Occipital lobe (tissue), 2 donors: ENCODE measurements around the gene IDUA. TPM values are rescaled to one million over a fixed set of nuclear protein-coding genes. Genes with fewer than 3 reads are reported as not detected.
A peak's percentile ranks its signal among the peaks of the same experiment; 100 is the strongest.
"Not testable (repeated sequence)": the region's sequence is repeated elsewhere in the genome, so short reads cannot be mapped to it uniquely, and the experiment has no call there.

Experiments used
- DNase-seq: peaks from one replicate; lab custom pipeline; 2025; lab: John Stamatoyannopoulos, UW
- total RNA-seq: library from RNA; depleted of rRNA; stranded (reverse); fragments of >200 nt; gene quantifications from one replicate; pipeline ENCODE4 v1.2.3, GENCODE V29; 2014

IDUA gene
- total RNA-seq, 1 donor from 2014 or later = 6.9 TPM

DNA sequence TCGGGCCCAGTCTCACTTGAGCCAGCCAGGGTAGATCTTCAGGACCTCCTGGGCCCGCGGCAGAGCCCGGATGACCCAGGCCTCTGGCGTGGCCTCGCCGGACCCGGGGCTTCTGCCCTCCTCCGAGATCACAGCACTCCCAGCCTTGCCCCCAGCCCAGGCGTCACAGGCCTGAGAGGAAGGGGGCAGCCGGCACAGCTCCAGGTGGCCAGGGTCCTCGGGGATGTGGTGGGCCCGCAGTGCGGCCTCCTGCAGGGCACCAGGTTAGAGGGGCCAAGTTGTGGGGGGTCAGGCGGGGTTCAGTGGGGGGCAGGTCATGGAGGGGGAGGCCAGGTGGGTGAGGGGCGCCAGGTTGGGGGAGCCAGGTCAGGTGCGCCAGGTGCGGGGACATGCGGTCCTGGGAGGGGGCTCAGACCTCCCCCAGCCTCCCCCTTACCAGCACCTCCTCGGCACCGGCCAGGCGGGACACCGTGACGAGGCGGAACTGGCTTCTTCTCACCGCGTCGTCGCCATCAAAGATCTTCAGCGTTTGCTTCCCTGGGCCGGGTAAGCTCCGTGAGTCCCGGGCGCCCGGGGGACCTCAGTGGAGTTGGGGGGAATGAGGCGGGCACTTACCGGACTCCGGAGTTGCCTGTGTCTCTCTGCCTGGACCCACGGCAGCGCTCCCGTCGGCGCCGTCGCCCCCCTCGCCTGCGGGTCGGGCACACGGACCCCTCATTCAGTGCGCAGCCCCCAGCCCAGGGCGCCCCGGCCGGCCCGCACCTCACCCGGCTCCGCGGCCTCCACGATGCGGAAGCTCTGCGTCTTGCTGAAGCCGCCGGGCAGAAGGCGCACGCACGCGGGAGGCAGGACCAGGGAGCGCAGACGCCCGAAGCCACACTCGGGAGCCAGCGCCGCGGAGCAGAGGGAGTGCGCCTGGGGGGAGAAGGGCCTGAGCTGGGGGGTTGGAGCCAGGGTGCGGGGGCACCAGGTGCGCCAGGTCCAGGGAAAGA, 19.4 kb upstream of the IDUA start:
- no peak for DNase-seq

DNA sequence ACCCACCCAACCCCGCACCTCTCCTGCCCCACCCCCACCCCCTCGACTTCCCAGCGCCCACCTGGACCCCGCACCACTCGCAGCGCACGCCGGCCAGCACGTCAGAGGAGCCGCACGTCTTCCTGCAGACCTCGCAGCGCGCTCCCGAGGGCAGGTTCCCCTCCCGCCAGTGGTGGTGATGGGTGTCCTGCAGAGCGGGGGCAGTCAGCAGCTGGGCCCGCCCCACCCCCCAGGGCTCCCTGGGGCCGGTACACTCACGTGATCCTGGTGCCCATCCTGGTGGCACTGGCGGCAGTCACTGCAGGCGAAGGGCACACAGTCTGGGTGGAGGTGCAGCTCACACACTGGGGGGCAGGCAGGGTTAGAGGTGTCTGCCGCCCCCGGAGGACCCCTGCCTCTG, 18.6 kb upstream of the IDUA start:
- DNase-seq = no peak

DNA sequence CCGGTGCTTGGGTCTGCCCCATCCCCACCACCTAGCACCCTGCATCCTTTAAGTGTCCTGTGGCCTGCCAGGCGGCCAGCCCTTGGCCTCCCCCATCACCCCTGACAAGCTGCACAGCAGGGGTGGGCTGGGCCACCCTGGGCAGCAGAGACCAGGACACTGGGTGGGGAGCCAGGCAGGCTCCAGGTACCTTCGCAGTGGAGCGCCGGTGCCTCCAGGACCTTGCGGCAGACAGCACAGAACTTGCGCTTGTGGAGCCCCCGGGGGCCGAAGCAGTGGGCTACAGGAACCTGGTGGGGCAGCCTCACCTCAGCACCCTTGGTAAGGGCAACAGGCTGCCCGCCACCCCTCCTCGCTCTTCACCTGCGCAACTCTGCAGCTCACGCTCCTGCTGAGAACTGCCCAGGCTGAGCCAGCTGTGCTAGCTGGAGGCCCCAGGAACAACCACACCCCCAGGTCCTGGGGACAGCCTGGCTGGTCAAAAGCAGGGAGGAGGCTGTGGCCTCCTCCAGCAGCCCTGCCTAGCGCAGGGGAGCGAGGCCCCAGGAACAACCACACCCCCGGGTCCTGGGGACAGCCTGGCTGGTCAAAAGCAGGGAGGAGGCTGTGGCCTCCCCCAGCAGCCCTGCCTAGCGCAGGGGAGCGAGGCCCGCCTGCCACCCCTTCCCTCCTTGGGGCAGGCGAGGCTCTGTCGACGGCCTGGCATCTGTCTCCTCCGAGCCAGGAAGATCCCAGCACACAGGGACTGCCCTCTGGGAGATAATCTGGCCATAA, 18.0 kb upstream of the IDUA start:
- DNase-seq = no peak

DNA sequence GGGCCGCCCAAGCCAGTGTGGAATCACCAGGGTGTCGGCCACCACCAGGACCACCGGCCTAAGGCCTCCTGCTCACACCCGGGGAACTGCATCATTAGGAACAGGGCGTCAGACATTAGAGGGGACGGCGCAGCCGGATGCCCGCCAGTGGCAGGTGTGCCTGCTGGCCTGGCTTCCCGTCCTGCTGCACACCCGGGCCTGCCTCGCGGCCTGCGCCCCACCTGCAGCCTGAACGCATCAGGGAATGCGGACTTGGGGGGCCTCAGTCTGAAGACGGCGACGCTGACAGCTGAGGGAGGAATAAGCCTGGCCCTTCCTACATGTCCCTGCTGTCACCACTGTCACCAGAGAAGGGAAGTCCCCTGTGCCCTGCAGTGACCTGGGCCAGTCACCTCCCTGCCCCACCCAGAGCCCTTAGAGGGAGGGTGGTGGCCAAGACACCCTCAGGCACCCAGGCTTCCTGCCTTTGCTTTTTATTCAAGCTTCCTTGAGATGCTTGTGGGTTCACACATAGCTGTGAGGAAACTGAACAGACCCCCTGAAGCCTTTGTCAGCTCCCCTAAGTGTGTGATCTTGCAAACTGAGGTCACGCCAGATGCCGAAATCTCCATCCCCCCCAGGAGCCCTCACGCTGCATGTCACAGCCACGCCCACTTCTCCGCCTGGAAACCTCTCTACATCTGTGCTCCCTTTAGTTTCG, 16.6 kb upstream of the IDUA start:
- DNase-seq = no peak

DNA sequence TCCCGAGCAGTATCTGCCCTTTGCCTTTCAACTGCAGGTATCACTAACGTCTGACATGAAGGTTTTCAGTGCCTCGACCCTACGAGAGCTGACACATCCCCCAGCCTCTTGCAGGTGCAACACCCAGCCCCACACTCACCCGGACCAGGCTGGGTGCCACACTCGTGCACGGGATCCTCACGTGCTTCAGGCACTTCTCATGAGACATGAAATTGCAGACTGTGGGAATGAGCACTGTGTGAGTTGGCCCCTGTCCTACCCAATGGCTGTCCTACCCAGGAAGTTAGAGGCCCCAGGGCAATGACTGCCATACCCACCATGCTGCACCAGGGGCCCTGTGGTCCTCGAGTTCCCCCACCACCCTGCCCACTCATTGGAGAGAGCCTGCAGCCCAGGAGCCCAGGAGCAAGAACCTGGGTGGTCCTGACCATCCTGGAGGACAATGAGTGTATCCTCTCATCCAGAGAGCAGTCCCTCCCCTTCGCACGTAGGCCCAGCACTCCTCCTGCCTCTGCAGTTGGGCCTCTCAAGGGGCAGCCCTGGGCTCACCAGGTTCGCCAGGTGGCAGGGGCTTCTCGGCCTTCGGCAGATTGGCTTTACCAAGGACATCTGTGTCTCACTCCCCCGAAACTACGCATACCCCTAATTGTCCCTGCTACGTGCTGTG, 15.9 kb upstream of the IDUA start:
- no peak for DNase-seq

DNA sequence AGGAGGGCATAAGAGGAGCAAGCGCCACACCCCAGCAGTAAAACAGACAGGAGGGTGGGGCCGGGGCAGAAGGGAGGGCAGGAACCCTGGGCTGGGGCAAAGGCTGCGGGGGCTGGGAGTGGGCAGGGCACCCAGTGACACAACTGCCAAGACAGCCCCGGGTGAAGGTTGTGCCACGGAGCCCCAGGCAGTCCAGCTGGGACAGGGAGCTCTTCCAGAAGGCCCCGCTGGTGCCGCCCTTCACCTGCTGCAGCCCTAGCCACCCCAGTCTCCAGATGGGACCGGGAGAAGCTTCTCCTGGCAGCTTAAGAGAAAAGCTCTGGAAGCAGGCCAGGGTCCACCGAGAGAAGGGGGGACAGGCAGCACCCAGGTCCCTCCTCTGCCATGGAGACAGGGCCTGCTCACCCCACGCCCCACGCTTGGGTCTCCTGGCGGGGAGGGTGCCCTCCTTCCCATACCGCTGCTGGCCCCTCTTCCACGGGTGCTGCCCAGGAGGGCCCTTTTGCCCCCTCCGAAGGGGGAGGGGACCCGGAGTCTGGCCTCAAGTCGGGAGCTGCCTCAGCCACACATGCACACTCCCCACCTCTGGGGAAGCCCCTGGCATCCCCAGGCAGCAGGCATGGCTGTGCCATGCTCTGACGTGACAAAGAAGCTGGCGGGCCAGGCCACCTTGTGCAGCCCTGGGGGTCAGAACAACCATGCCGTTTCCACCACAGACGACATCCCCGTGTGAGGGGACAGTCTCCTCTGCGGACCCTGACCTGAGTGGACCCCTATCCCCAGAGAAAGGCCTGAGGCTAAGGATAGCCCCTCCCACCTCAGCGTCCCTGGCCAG, 15.0 kb upstream of the IDUA start:
- DNase-seq = no peak

DNA sequence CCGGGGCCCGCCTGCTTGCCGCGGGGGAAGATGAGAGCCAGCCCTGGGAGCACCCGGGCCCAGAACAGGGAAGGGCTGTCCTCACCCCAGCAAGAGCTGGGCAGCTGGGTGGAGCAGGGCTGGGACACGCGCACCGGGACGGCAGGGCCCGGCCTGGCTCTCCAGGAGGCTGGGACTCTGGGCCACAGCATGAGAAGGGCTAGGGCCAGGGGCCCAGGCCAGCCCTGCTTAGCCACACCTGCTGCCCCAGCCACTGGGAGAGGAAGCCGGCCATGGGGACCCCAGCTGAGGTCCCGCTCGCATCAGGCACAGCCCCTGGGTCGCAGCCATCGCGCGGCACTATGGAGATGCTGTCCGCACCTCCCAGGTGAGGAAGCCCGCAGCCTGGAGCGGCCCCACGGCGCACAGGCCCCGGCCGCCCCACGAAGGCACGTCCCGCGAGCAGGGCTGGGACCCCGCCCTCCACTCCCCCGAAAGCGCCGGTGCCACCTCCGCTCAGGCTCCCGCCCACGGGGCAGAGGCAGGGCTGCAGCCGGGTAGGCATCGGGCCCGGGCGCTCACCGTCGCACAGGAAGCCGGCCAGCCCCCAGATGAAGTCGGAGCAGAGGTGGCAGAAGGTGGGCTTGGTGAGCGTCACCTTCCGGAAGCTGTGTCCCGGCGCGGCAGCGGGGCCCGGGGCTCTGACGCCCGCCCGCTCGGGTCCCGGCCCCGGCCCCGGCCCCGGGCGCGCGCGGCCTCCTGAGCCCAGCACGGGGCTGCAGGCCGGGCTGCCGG, 14.0 kb upstream of the IDUA start:
- no peak for DNase-seq

DNA sequence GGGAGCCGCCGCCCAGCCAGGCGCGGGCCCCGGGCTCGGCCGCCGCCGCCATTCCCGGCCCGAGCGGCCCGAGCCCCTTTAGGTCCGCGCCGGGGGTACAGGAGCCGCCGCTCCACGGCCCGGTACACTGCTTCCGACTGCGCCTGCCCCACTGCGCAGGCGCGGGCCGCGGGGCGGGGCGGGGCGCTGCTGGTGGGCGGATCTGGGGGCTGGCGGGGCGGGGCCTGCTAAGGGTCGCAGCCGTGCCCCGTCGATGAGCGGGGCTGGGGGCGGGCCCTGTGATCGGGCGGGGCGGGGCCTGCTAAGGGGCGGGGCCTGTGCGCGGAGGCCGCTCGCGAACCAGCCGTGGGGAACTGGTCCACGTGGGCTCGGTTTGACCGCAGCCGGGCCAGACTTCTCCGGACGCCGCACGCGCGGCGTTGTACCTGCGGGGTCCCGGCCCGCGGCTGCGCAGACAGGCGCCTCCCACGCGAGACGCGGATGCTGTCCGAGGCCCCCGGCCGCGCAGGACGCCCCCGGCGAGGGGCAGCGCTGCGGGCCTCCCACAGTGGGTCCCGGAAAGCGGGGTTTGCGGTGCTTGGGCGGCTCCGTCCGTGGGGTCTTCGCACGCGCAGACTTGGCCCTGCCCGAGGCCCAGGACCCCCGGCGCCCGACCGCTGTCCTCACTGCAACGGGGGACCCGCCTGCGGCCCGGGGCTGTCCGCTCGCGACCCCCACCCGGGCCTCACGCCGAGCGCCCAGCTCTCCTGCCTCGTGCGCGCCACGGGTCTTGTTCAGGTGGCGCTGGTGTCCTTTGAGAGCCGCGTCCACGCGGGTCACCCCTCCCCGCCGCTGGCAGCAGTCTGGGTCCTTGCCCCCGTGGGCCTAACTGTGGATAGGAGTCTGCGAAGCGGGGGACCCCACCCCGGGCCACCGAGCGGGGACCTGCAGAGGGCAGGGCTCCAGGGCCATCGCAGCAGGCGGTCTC, 13.1 kb upstream of the IDUA start, which contains the start of gene DGKQ:
TSS of gene DGKQ (minus strand) at position 139 of the 967 bp plus-strand sequence. CDS start at position 52, 87 bp downstream.
- peak; percentile 87 for DNase-seq

DNA sequence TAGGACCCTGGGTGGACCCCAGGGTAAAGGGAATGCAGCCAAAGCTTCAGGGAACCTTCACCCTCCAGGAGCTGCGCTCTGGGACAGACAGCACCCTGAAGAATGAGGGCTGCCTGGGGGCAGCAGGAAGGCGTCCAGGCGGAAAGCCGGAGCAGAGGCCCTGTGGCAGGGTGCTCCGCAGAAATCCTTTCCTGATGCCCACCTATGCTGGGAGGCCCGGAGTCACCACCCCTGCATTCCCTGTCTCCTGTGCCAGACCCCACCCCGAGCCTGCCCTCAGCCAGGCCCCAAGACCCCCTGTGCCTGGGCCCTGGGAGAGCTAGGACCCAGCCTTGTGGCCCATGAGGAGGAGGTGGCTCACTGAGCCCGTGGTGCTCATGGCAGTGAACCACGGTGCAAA, 12.2 kb upstream of the IDUA start:
- no peak for DNase-seq

DNA sequence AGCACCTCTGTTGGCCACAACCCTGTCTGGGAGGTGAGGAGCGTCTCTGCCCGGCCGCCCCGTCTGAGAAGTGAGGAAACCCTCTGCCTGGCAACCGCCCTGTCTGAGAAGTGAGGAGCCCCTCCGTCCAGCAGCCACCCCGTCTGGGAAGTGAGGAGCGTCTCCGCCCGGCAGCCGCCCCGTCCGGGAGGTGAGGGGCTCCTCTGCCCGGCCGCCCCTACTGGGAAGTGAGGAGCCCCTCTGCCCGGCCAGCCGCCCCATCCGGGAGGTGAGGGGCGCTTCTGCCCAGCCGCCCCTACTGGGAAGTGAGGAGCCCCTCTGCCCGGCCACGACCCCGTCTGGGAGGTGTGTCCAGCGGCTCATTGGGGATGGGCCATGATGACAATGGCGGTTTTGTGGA, 10.8 kb upstream of the IDUA start:
- not testable (repeated sequence) for DNase-seq

DNA sequence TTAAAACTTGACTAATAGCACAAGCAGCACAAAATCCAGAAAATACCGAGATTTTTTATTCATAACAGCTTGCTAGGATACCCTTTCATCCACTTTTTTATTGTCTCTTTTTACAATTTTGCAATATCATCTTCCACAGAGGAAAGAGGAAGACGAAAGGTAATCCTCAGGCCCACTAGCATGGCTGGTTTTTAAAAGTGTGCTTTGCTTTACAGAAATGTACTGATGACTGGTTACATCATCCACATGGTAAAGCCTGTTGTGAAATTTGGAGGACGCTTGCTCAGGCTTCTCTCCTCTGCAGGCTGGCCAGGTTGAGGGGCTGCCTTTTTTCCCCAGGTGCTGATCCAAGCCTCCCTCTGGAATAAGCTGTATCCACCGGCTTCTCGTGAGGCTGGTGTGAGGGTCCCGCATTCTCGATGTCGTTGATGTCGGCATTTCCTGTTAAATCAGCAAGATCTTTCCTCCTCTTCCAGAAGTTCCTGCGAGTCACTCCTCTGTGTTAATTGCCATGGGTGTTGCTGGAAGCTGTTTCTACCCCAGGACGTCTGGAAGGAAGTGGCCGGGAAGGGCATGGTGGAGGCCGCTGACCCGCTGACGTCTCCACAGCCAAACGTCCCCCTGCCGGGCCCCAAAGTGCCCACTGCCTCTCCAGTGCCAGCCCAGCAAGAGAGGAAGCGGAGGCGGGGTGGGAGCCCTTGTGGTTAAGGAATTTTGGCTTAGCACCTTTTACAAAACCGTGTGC, 7.7 kb upstream of the IDUA start:
- no peak for DNase-seq

DNA sequence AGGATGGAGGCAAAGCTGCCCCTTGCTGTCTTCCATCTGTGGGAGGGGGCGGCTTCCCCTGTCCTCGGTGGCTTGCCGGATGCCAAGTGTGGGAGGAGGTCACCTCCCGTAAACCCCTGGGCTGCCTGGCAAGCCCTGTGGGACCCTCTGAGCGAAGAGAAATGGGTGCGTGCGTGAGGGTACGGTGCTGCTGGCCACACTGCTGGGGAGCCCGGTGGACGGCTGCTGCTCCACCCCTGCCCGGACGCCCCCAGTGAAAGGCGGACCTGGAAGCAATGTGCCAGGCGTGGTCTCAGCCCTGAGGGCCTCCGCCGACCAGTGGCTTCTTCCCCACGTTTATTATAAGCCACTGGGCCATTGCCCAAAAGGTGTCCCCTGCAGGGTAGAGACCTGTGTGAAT, 4.6 kb upstream of the IDUA start:
- DNase-seq = no peak

DNA sequence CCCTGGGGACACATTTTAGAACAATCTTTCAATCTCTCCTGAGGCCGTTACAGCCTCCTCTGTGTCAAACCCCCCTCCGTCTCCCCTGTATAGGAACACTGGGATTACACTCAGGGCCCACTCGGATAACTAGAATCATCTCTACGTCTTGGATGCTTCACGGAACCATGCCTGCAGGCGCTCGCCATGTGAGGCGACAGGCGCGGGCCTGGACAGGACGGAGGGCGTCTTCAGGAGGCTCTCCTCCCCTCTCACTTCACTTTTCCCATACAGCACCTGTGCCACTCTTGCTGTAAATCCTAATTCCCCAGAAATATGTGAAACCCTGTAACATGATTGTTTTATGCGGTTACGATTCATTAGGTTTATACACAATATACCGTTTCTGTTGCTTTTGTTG, 4.0 kb upstream of the IDUA start:
- no peak for DNase-seq

DNA sequence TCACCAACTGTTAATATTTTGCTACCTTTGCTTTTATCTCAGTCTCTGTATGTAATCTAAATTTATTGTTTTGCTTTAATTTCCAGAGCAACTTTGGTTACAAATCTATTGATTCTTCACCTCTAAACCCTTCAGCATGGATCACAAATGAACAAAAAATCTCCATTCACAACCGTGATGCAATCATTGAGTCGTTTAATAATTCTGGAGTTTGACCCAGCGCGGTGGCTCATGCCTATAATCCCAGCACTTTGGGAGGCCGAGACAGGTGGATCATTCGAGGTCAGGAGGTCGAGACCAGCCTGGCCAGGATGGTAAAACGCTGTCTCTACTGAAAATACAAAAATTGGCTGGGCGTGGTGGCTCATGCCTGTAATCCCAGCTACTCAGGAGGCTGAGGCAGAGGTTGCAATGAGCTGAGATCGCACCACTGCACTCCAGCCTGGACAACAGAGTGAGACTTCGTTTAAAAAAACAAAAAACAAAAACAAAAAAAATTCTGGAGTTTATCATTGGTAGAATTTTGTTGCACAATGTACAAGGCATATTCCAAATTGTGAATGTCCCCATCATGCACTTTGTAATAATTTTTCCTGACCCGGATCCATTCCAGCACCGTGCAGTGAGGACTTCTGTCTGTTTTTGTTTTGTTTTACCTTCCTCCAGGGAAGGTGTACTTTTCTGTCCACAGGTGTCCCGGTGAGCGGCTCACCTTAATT, 2.3 kb upstream of the IDUA start:
- no peak for DNase-seq

DNA sequence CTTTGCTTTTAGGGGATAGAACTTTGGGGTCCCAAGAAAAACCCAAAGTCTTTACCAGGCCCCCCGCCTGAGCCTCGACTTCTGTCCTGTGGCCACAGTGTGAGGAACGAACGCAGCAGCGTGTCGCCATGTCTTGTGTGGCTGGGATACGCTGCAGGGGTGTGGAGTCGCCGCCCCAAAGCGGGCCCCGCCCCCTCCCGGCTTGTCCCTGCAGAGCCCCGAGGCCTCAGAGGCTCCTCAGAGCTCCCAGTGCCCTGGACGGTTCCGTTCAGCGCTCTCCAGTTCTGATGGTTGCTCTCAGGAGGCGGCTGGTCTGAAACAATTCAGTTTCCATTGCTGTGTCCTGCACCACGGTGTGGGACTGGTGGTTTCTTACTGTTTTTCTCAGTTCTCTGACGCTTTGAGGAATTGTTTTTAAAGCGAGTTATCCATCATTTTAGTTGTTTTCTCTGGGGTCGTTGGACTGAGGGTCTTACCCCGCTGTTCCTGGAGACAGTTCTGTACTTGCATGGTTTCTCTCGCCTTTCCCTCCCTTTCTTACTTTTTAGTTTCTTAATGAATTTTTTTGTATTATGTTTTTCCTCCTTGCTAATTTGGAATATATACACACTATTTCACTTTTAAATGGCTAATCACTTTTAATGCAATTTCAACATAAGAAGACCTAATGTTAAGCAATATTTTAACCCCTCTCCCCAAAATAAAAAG, 1.6 kb upstream of the IDUA start:
- no peak for DNase-seq

DNA sequence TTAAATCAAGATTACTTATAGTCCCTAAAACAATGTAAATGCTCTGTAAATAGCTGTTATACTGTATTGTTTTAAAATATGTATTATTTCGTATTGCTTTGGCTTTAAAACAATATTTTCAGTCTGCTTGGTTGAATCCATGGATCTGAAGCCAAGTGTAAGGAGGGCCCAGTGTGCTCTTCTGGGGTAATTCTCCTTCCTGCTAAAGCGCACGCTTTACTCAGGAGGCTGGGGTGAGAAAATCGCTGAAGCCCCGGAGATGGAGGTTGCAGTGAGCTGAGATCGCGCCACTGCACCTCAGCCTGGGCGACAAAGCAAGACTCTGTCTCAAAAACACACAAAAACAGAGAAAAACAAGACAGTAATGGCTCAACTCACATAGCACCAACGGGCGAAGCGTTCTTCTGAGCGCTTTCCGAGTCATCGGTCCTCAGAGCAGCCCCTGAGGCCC, 391 bp upstream of the IDUA start:
- no peak for DNase-seq
